ENCODE results near the gene ALLC. TPM values are rescaled to one million over a fixed set of nuclear protein-coding genes. Genes with fewer than 3 reads are reported as not detected.

ALLC gene
- total RNA-seq, 2 donors from 2014 or later, result not detected

DNA sequence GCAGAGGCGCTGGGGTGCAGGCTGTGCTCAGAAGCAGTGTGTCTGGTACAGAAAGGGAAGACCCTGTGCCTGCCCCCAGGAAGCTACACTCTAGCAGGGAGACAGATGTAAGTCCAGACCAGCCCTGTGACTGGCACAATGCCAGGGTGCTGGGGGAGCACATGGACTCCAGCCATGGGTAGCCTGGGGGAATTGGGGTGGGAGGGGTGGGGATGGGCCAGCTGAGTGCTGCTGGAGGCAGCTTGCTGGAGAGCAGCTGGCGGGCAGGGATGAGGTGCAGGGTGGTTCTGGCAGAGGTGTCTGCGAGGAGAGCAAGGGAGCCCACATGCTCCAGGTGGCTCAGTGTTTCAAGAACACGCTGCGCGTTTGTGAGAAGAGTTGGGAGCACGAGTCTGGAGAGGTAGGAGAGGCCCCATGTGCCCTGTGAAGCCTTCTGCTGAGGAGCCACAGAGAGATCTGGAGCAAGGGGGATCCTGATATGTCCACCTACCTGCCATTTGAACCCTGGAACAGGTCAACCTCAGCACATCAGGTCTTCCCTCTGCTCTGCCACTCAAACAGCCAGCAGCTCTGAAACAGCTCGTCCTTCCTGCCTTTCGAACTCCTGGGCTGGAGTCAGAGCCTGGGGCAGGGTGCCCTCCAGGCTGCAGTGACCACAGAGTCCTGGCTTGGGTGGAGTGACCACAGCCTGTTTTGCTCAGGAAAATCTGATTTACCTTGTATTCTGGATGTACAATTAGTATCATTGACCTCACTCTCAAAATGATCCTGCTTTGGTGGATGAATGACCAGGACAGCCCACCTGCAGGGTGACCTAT, 15.1 kb downstream of the ALLC start:
- no peak overlapping the region for H3K9ac ChIP-seq (ENCODE audit: extremely low read depth, low read length, poor library complexity, severe bottlenecking)
- DNase-seq, result no peak
- peaks cover 6% of the 10 kb centered on the region for H3K27me3 Mint-ChIP-seq (ENCODE audit: insufficient read depth)
- H3K36me3 ChIP-seq (ENCODE audit: control insufficient read depth, insufficient read depth, low read length), result no peaks in the 10 kb centered on the region
- H3K4me1 Mint-ChIP-seq, result no peaks in the 10 kb centered on the region
- WGBS, 2 experiments (ENCODE audit: insufficient coverage in 1 of 2, insufficient read length in 1 of 2), result 90 to 91% methylated on average over 7 to 9 of the region's 9 CpGs
- no peak overlapping the region for H3K27ac Mint-ChIP-seq
- H3K27me3 ChIP-seq (ENCODE audit: control insufficient read depth, insufficient read depth, low read length, poor library complexity, severe bottlenecking), result no peaks in the 10 kb centered on the region
- H3K4me3 ChIP-seq (ENCODE audit: low read length), result no peak overlapping the region
- H3K4me3 Mint-ChIP-seq, result no peak overlapping the region
- H3K36me3 Mint-ChIP-seq (ENCODE audit: low read depth), result no peaks in the 10 kb centered on the region
- TF ChIP-seq, protein P1, sequence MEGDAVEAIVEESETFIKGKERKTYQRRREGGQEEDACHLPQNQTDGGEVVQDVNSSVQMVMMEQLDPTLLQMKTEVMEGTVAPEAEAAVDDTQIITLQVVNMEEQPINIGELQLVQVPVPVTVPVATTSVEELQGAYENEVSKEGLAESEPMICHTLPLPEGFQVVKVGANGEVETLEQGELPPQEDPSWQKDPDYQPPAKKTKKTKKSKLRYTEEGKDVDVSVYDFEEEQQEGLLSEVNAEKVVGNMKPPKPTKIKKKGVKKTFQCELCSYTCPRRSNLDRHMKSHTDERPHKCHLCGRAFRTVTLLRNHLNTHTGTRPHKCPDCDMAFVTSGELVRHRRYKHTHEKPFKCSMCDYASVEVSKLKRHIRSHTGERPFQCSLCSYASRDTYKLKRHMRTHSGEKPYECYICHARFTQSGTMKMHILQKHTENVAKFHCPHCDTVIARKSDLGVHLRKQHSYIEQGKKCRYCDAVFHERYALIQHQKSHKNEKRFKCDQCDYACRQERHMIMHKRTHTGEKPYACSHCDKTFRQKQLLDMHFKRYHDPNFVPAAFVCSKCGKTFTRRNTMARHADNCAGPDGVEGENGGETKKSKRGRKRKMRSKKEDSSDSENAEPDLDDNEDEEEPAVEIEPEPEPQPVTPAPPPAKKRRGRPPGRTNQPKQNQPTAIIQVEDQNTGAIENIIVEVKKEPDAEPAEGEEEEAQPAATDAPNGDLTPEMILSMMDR (conservative IDR thresholded peaks at IDR 0.05), result no peak
- no peaks in the 10 kb centered on the region for H3K9me3 Mint-ChIP-seq
- H3K4me1 ChIP-seq (ENCODE audit: control insufficient read depth, insufficient read depth, low read length), result no peaks in the 10 kb centered on the region
- no peak overlapping the region for H3K27ac ChIP-seq (ENCODE audit: low read depth, low read length)
- no peaks in the 10 kb centered on the region for H3K9me3 ChIP-seq (ENCODE audit: control insufficient read depth, low read length)

DNA sequence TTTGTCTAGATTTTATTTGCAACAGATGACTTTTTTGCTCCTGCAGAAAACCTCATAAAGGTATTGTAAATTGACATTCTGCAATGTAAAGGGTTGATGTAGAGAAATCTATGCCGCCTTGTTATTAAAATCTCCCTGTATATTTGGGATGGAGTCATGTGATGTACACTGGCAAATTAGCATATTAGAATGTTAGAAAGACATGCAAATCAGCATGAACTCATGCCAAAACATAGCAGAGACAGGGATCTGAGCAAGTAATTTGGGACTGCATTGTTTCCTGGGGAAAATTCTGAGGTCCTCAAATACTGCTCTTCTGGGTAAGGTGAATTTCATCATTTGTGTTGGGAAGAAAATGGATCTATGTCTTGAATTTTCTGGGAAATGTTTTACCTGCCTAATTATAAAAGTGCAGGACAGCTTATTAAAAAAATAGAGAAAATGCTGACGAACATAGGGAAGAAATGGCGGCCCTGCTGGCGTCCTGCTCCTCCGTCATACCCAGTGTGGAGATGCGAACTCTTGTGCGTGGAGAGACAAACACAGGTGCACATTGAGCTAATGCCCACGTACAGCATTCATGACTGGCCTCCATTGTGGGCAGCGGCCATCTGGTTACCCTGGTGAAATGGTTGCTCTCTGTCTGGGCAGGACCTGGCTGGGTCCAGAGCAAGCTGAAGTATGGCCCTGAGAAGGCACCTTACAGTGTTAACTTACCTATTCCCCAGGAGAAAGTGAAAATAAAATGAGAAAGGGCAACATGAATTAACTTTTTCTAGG, 16.3 kb downstream of the ALLC start:
- no peaks in the 10 kb centered on the region for H3K36me3 ChIP-seq (ENCODE audit: control insufficient read depth, insufficient read depth, low read length)
- no peak overlapping the region for H3K27ac ChIP-seq (ENCODE audit: low read depth, low read length)
- Mint-ChIP-seq H3K9me3 (no peaks in the 10 kb centered on the region), H3K36me3 (ENCODE audit: low read depth) (no peaks in the 10 kb centered on the region), H3K27me3 (ENCODE audit: insufficient read depth) (peaks cover 6% of the 10 kb centered on the region), H3K4me3 (no peak overlapping the region), H3K27ac (no peak overlapping the region), H3K4me1 (no peaks in the 10 kb centered on the region)
- DNase-seq, result no peak
- no peak overlapping the region for H3K9ac ChIP-seq (ENCODE audit: extremely low read depth, low read length, poor library complexity, severe bottlenecking)
- WGBS, 2 experiments (ENCODE audit: insufficient coverage in 1 of 2, insufficient read length in 1 of 2), result 87 to 90% methylated on average over 8 to 9 of the region's 9 CpGs
- H3K4me3 ChIP-seq (ENCODE audit: low read length), result no peak overlapping the region
- H3K4me1 ChIP-seq (ENCODE audit: control insufficient read depth, insufficient read depth, low read length), result no peaks in the 10 kb centered on the region
- H3K9me3 ChIP-seq (ENCODE audit: control insufficient read depth, low read length), result no peaks in the 10 kb centered on the region
- no peaks in the 10 kb centered on the region for H3K27me3 ChIP-seq (ENCODE audit: control insufficient read depth, insufficient read depth, low read length, poor library complexity, severe bottlenecking)
- TF ChIP-seq, protein P1 (conservative IDR thresholded peaks at IDR 0.05), result no peak

DNA sequence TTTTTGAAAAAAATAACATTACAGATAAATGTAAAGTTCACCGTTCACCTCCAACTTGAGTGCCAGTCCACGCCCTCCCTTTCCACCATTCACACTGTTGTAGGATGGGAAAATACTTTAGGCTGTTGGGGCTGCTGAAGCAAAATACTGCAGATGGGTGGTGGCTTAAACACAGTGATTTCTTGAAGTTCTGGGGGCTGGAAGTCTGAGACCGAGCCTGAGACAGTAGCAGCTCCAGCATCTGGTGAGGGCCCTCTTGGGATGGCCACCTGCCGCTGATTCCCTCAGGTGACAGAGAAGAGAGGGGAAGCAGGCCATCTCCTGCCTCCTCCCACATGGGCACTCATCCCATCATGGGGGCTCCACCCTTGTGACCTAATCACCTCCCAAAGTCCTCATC, 17.7 kb downstream of the ALLC start:
- H3K4me1 Mint-ChIP-seq, result no peaks in the 10 kb centered on the region
- H3K4me1 ChIP-seq (ENCODE audit: control insufficient read depth, insufficient read depth, low read length), result no peaks in the 10 kb centered on the region
- H3K4me3 ChIP-seq (ENCODE audit: low read length), result no peak overlapping the region
- TF ChIP-seq, protein P1 (conservative IDR thresholded peaks at IDR 0.05), result no peak
- DNase-seq, result no peak
- no peak overlapping the region for H3K9ac ChIP-seq (ENCODE audit: extremely low read depth, low read length, poor library complexity, severe bottlenecking)
- H3K36me3 Mint-ChIP-seq (ENCODE audit: low read depth), result no peaks in the 10 kb centered on the region
- no peaks in the 10 kb centered on the region for H3K9me3 Mint-ChIP-seq
- peaks cover 4% of the 10 kb centered on the region for H3K27me3 Mint-ChIP-seq (ENCODE audit: insufficient read depth)
- no peaks in the 10 kb centered on the region for H3K9me3 ChIP-seq (ENCODE audit: control insufficient read depth, low read length)
- H3K27ac ChIP-seq (ENCODE audit: low read depth, low read length), result no peak overlapping the region
- H3K27me3 ChIP-seq (ENCODE audit: control insufficient read depth, insufficient read depth, low read length, poor library complexity, severe bottlenecking), result no peaks in the 10 kb centered on the region
- 89 to 93% methylated on average over 1 to 4 of the region's 4 CpGs for WGBS, 2 experiments (ENCODE audit: insufficient coverage in 1 of 2, insufficient read length in 1 of 2)
- H3K36me3 ChIP-seq (ENCODE audit: control insufficient read depth, insufficient read depth, low read length), result no peaks in the 10 kb centered on the region
- no peak overlapping the region for H3K27ac Mint-ChIP-seq
- no peak overlapping the region for H3K4me3 Mint-ChIP-seq

All from endodermal cell (in vitro differentiated cells).